H1 (cell line): ENCODE measurements around the gene TP73. TPM values are rescaled to one million over a fixed set of nuclear protein-coding genes. Genes with fewer than 3 reads are reported as not detected.

ENCODE experiments used
- CHD1 ChIP-seq: IDR thresholded peaks from 2 replicates; pipeline ENCODE4 v1.6.1; 2012; ENCODE audit warnings: low read depth, low read length, improper control_type of control experiment
- FOSL1 ChIP-seq: IDR thresholded peaks from 2 replicates; pipeline ENCODE4 v1.6.1; 2011; ENCODE audit warnings: mild to moderate bottlenecking, low read depth, low read length, moderate library complexity; ENCODE audit not compliant: insufficient read depth
- JUND ChIP-seq: IDR thresholded peaks from 2 replicates; pipeline ENCODE4 v1.6.1; 2011; ENCODE audit warnings: mild to moderate bottlenecking, improper control_type of control experiment, low read length
- RAD21 ChIP-seq, 2 experiments: IDR thresholded peaks in 1 of 2; conservative IDR thresholded peaks in 1 of 2; 2 replicates each; pipeline ENCODE4 v1.6.1; 2011; ENCODE audit warnings: low read depth in 2 of 2, low read length in 2 of 2, improper control_type of control experiment in 1 of 2, inconsistent platforms in 1 of 2, mild to moderate bottlenecking in 1 of 2, moderate library complexity in 1 of 2
- polyA plus RNA-seq, 7 experiments: library from polyadenylated mRNA; depleted of rRNA in 3 of 7; stranded (reverse) in 5 of 7; unstranded in 2 of 7; fragments of >200 nt in 5 of 7; fragments of 200-250 nt in 2 of 7; gene quantifications; 1 replicate in 5 of 7; 2 replicates in 1 of 7; 4 replicates in 1 of 7; pipeline versions ENCODE4 v1.2.1 to v1.2.3, GENCODE V29; 2011 to 2013; ENCODE audit warnings: missing spikeins in 2 of 7, mixed read lengths in 2 of 7
- total RNA-seq: library from RNA; stranded (reverse); fragmentation: NEBNext Ultra II Directional; extraction: Animal tissue kit (Norgen Biotek cat#: 25700); gene quantifications from 2 replicates; pipeline ENCODE4 v1.2.1, GENCODE V29; 2021
- TF ChIP-seq, protein P1 (sequence below): IDR thresholded peaks from 2 replicates; pipeline ENCODE4 v1.6.1; 2012; ENCODE audit warnings: low read length, inconsistent platforms

TP73 gene
- total and polyA plus RNA-seq, 2 of the 8 experiments (the other 6 are each of a cell fraction or from before 2014, with no cell fraction given): 2.6 to 3.1 TPM

DNA sequence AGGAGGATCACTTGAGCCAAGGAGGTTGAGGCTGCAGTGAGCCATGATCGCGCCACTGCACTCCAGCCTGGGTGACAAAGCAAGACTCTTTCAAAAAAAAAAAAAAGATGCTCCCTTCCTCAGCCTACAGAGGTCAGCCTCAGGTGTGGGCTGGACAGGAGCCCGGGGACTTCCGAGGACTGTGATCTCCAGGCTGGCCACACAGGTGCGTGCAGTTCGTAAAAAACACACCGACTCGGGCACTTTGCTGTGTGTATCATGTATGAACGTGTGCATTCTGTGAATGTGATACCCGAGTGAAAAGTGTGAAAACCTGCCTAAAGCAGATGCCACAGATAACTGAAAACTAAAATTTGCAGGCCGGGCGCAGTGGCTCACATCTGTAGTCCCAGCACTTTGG lies 91.5 kb downstream of the TP73 start (continued):
- no peak for TF ChIP-seq FOSL1
- no peak for TF ChIP-seq RAD21 (IDR thresholded peaks at IDR 0.05 in 1 of 2, conservative IDR thresholded peaks at IDR 0.05 in 1 of 2; ENCODE audit: low read depth in 2 of 2, low read length in 2 of 2)
- TF ChIP-seq, protein P1, sequence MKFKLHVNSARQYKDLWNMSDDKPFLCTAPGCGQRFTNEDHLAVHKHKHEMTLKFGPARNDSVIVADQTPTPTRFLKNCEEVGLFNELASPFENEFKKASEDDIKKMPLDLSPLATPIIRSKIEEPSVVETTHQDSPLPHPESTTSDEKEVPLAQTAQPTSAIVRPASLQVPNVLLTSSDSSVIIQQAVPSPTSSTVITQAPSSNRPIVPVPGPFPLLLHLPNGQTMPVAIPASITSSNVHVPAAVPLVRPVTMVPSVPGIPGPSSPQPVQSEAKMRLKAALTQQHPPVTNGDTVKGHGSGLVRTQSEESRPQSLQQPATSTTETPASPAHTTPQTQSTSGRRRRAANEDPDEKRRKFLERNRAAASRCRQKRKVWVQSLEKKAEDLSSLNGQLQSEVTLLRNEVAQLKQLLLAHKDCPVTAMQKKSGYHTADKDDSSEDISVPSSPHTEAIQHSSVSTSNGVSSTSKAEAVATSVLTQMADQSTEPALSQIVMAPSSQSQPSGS: no peak
- TF ChIP-seq CHD1: no peak
- no peak for TF ChIP-seq JUND
